ENCODE data around the gene ADAT3.

The ADAT3 gene

GRCh38 chr19:1932395-1932794, 27.2 kb downstream of the ADAT3 start:
- H3K4me3 ChIP-seq (ENCODE audit: low read depth, low read length) = no peak overlapping the region
- DNase-seq (ENCODE audit: low read depth) = no peak

- no peak for DNase-seq (ENCODE audit: low read depth)
- H3K4me3 ChIP-seq (ENCODE audit: low read depth, low read length) = no peak overlapping the region
Observed at GRCh38 chr19:1933244-1933643, 28.0 kb downstream of the ADAT3 start.

GRCh38 chr19:1933942-1934341, 28.7 kb downstream of the ADAT3 start:
- no peak for DNase-seq (ENCODE audit: low read depth)
- H3K4me3 ChIP-seq (ENCODE audit: low read depth, low read length) = no peak overlapping the region

DNA sequence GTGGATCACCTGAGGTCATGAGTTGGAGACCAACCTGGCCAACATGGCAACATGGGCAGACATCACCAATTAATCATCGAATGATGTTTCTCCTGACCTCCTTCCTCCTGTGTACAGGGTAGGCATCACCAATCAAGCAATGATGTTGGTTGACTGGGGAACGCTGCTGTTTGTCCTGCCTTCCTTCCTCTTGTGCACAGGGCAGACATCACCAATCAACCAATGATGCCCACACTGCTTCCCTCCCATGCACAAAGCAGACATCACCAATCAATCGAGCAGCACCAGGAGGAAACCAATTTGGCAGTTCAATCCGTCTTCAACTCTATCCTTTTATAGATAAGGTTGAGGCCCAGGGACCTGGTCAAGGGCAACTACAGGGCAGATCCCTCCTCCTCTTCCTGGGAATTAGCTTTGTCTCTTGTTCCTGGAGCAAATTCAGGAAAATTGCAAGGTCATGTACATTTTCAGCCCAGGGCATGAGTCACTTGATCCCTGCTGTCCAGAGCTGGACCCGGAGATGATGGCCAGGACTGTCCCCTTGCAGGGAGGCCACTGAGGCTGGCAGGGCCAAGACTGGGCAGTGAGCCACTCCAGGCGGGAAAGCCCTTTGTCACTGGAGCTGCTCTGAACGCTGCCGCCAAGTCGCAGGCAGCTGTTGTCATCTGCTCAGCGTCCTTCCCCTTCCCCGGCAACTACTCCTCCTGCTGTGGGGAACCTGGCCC, 30.4 kb downstream of the ADAT3 start:
- no peak overlapping the region for H3K4me3 ChIP-seq (ENCODE audit: low read depth, low read length)
- DNase-seq (ENCODE audit: low read depth) = no peak

- H3K4me3 ChIP-seq (ENCODE audit: low read depth, low read length) = no peak overlapping the region
- DNase-seq (ENCODE audit: low read depth) = no peak
Observed at GRCh38 chr19:1936430-1936829, 31.2 kb downstream of the ADAT3 start.

DNA sequence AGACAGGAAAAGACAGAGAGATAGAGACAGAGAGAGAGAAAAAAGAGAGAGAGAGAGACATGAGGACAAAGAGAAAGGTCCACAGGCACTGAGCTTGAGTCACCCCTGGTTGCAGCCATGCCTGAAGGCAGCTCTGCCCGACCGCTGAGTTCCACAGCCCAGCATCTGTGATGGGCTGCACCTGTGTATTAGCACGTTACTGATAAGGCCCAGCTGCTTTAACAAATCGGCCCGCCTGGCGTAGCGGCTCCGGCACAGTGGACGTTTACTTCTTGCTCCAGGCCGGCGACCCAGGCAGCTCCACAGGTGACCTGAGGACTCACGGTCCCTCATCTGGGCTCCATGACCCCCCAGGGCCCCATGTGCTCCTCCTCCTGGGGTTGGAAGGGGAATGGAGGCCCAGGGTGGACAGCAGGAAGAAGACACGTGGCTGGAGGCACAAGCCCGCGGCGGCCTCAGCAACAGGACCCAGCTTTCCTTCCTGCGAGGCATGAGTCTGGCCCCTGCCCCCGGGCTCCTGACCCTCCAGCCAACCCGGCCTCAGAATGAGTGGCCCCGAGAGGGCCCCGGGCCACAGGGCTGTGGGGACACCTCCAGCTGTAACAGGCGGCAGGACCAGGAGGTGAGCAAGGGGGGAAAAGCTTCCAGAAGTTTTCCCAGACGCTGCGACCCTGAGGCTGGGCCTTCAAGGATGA, 31.9 kb downstream of the ADAT3 start:
- no peak for DNase-seq (ENCODE audit: low read depth)
- H3K4me3 ChIP-seq (ENCODE audit: low read depth, low read length) = no peak overlapping the region

DNA sequence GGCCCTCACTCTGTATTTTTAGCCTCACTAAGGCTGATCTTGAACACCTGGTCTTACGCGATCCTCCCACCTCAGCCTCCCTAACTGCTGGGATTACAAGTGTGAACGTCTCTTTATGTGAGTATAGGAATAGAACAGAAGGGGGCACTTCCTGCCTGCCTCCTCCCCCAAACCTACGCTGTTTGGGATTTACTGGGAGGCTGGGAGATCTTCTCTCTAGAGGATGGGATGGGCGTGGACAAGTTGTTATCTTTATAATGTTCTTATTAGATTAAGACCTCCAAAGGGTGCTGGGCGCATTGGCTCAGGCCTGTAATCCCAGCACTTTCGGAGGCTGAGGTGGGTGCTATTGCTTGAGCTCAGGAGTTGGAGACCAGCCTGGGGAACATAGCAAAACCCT, 32.9 kb downstream of the ADAT3 start:
- H3K4me3 ChIP-seq (ENCODE audit: low read depth, low read length) = no peak overlapping the region

DNA sequence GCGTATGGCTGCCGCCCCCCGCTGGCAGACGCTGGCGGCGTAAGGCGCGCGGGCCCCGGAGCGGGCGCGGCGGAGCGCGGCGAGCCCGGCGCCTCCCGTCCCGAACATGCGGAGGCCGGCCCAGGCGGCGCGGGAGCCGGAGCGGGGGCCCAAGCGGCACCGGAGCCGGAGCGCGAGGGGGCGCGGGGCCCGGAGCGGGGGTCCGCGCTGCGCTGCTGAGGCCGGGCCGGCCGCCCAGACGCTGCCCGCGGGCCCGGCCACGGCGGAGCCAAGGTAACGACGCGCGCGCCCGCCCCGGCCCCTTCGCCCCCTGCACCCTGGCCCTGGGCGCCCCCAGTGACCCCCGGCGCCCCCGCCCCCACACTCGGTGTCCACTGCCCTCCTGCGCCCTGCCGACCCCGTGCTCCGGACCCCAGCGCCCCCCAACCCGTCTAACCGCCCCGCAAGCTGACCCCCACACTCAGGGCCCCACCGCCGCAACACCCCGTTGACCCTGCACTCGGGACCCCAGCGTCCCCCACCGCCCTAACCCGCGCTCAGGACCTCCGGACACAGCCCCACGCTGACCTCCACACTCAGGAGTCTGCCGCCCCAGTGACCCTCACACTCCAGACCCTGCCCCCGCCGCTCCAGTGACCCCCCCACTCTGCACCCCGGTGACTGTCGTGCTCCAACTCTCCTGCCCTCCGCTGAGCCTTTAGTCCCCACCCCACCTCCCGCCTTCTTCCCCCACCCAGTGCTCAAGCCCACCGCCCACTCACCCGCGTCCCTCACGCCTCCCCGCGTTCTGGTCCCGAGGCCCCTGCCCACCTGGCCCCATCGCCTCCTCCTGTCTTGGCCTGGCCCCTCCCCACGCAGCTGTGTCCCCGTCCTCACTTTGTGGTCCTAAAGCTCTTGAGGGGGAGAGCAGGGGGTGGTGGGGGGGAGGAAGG, 36.2 kb downstream of the ADAT3 start, which contains the start of gene CSNK1G2:
Gene CSNK1G2 (plus strand): TSS at position 27 of the 932 bp plus-strand sequence. CDS start 28,601 bp downstream, outside the sequence.
- peak within 1 kb of the TSS; percentile 79 for H3K4me3 ChIP-seq (ENCODE audit: low read depth, low read length)
- DNase-seq (ENCODE audit: low read depth) = no peak

More for the DNA sequence above, 32.9 kb downstream of the ADAT3 start:
- no peak for DNase-seq (ENCODE audit: low read depth)

GRCh38 chr19:1942078-1942933, 37.1 kb downstream of the ADAT3 start:
- peak overlapping the region; percentile 79 for H3K4me3 ChIP-seq (ENCODE audit: low read depth, low read length)

GRCh38 chr19:1942934-1943555, 37.8 kb downstream of the ADAT3 start:
- peak overlapping the region; percentile 79 for H3K4me3 ChIP-seq (ENCODE audit: low read depth, low read length)
- no peak for DNase-seq (ENCODE audit: low read depth)

More at GRCh38 chr19:1942078-1942933, 37.1 kb downstream of the ADAT3 start:
- no peak for DNase-seq (ENCODE audit: low read depth)

- H3K4me3 ChIP-seq (ENCODE audit: low read depth, low read length) = no peak overlapping the region
Observed at GRCh38 chr19:1943661-1944087, 38.5 kb downstream of the ADAT3 start.

GRCh38 chr19:1944088-1944915, 39.1 kb downstream of the ADAT3 start:
- DNase-seq (ENCODE audit: low read depth) = no peak
- H3K4me3 ChIP-seq (ENCODE audit: low read depth, low read length) = no peak overlapping the region

More at GRCh38 chr19:1943661-1944087, 38.5 kb downstream of the ADAT3 start:
- no peak for DNase-seq (ENCODE audit: low read depth)

GRCh38 chr19:1944916-1945561, 39.8 kb downstream of the ADAT3 start:
- no peak overlapping the region for H3K4me3 ChIP-seq (ENCODE audit: low read depth, low read length)
- DNase-seq (ENCODE audit: low read depth) = no peak

DNA sequence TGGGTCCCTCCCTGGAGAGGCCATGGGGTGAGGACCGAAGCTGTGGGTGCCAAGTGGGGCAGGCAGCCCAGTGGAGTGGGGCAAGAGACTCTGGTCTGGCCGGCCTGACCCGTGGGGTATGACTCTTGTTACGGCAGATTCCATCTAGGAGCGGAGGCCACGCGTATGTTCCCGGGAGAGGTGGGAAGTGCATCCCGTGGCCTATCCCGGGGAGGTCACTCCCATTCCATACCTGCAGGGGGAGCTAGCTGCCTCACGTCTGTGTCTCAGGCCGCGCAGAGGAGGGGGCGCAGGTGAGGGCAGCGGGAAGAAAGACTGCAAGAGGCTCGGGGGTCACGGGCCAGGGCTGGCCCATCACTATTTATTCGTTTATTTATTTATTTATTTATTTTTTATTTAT, 40.7 kb downstream of the ADAT3 start:
- no peak overlapping the region for H3K4me3 ChIP-seq (ENCODE audit: low read depth, low read length)
- no peak for DNase-seq (ENCODE audit: low read depth)

DNA sequence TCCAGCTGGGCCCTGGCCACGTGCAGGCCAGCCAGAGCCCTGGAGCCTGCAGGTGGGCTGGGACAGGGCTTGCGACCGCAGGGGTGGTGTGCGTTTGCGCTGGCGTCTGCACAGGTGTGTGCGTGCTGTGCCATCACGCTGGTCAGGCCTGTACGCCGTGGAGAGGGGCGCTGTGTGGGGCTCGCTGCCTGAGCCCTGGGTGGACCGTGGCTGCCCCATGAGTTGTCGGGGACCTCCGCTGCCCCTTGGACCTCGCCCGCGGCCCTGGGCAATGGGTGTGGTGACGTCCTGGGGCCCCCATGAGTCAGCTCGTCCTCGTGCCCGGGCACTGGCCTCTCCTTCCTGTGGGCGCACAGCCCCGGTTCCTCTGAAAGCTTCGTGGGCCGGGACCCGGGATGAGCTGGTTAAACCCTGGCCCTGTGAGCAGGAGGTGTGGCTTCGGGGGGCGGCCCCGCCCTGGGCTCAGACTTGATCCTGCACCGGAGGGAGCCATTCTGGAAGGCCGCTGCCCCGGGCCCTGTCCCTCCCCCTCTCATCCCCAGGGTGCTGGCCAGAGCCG, 42.5 kb downstream of the ADAT3 start:
- no peak overlapping the region for H3K4me3 ChIP-seq (ENCODE audit: low read depth, low read length)

GRCh38 chr19:1949304-1950101, 44.3 kb downstream of the ADAT3 start:
- no peak overlapping the region for H3K4me3 ChIP-seq (ENCODE audit: low read depth, low read length)
- no peak for DNase-seq (ENCODE audit: low read depth)

More for the DNA sequence above, 42.5 kb downstream of the ADAT3 start:
- no peak for DNase-seq (ENCODE audit: low read depth)
